Transverse colon (tissue), 4 donors: Measurements from ENCODE around the gene ECPAS. TPM values are rescaled to one million over a fixed set of nuclear protein-coding genes. Genes with fewer than 3 reads are reported as not detected.

ENCODE experiments used
- DNase-seq: peaks from one replicate; pipeline ENCODE4 v3.0.0-alpha.2; 2019
- H3K27ac ChIP-seq, 4 donors: fragments of 200-600 bp; sonication (generic); 2 replicates each; pipeline ENCODE4 v1.5.1; 2016 to 2018; ENCODE audit warnings: inconsistent platforms in 4 of 4
- H3K27me3 ChIP-seq: fragments of 200-600 bp; sonication (generic); 2 replicates; pipeline ENCODE4 v1.5.1; 2017; ENCODE audit warnings: inconsistent platforms
- H3K36me3 ChIP-seq, 4 donors: fragments of 200-600 bp; sonication (generic); 2 replicates each; pipeline ENCODE4 v1.5.1; 2017 to 2019; ENCODE audit warnings: inconsistent platforms in 4 of 4
- H3K4me1 ChIP-seq, 4 donors: fragments of 200-600 bp; sonication (generic); 2 replicates each; pipeline ENCODE4 v1.5.1; 2017 to 2020; ENCODE audit warnings: inconsistent platforms in 4 of 4
- H3K4me3 ChIP-seq, 4 donors: fragments of 200-600 bp; sonication (generic); 1 replicate in 1 of 4; 2 replicates in 3 of 4; pipeline versions ENCODE4 v1.5.1 to v1.6.1; 2017 to 2019; ENCODE audit warnings: inconsistent platforms in 4 of 4
- H3K9me3 ChIP-seq, 2 donors: fragments of 200-600 bp; sonication (generic); 2 replicates each; pipeline ENCODE4 v1.5.1; 2017 to 2019; ENCODE audit warnings: inconsistent platforms in 2 of 2
- EP300 ChIP-seq: sonication (generic); formaldehyde crosslinking; IDR thresholded peaks from one replicate; pipeline ENCODE4 v1.6.1; 2017; ENCODE audit warnings: antibody characterized with exemption, low read depth
- POLR2A ChIP-seq: fragments of 450-650 bp; IDR thresholded peaks from one replicate; pipeline ENCODE4 v1.6.1; 2016; ENCODE audit warnings: antibody characterized with exemption, mild to moderate bottlenecking, moderate library complexity
- POLR2AphosphoS5 ChIP-seq, 3 donors: sonication (generic); formaldehyde crosslinking; IDR thresholded peaks; one replicate each; pipeline ENCODE4 v1.6.1; 2016; ENCODE audit warnings: antibody characterized with exemption in 3 of 3
- WGBS, 2 donors: methylation state at CpG; one replicate each; pipeline ENCODE4 v1.1.5; 2018; ENCODE audit warnings: low coverage in 1 of 2; 5-methylcytosine and 5-hydroxymethylcytosine counted together
- in situ Hi-C, 4 donors: fragments of 200-750 bp; cut with MboI; loops; one replicate each; pipeline versions ENCODE4 v1.15.0 to v1.15.1; 2017; ENCODE audit warnings: low sequenced_read_pairs in 3 of 4, low pct_ligation_motif_present in 1 of 4, low pct_unique_long_range_greater_than_20kb in 1 of 4
- intact Hi-C: fragments of 100-400 bp; cut with DNase I; formaldehyde crosslinking; loops from one replicate; pipeline ENCODE4 v1.15.1; 2023; ENCODE audit warnings: low total_unique reads
- total RNA-seq, 4 donors: library from RNA; depleted of rRNA; stranded (reverse); fragments of >200 nt; gene quantifications; one replicate each; pipeline ENCODE4 v1.1.0, GENCODE V29; 2016
- TF ChIP-seq, protein P1 (sequence below), 5 experiments: fragments of 200-600 bp in 3 of 5; fragments of 450-650 bp in 2 of 5; sonication (generic) in 3 of 5; IDR thresholded peaks; 1 replicate in 2 of 5; 2 replicates in 3 of 5; pipeline ENCODE4 v1.5.1; 2016 to 2017; ENCODE audit warnings: antibody characterized with exemption in 5 of 5, inconsistent platforms in 3 of 5, mild to moderate bottlenecking in 2 of 5, moderate library complexity in 1 of 5

Gene ECPAS
- total RNA-seq, 4 donors from 2014 or later, result 69.2 to 88.8 (median 77.0) TPM

DNA sequence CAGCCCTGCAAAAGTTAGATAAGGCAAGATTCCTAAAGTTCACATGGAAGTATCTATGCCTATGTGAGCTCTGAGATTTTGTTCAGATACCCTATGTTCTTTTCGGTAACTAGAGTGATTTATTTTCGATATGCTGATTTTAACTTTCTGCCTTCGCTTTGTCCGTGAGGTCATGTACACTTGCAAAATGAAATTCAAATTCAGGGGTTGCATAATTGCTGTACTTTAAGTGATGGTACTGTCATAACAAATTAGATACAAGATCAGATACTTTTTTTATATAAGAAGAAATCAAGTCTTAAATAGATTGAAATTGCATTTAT lies 350 bp upstream of the ECPAS start:
- Histone ChIP-seq H3K27ac (peak overlapping the region; percentile 92 to 100 (median 97)), H3K4me1 (peaks cover 3 to 26% (median 16%) of the 10 kb centered on the region in 4 donors), H3K4me3 (peak overlapping the region; percentile 59 to 76 (median 66)), H3K27me3 (no peaks in the 10 kb centered on the region), H3K36me3 (no peaks in the 10 kb centered on the region), H3K9me3 (no peaks in the 10 kb centered on the region)
- no peak for DNase-seq
- 0% methylated on average over 4 of the region's 4 CpGs for WGBS, 2 donors
- intact Hi-C loops, result no loop called here
- in situ Hi-C loops, result no loop called here
- TF ChIP-seq EP300 (no peak), POLR2AphosphoS5 (IDR thresholded peaks at IDR 0.05) (no peak), POLR2A (no peak)
- TF ChIP-seq, protein P1, sequence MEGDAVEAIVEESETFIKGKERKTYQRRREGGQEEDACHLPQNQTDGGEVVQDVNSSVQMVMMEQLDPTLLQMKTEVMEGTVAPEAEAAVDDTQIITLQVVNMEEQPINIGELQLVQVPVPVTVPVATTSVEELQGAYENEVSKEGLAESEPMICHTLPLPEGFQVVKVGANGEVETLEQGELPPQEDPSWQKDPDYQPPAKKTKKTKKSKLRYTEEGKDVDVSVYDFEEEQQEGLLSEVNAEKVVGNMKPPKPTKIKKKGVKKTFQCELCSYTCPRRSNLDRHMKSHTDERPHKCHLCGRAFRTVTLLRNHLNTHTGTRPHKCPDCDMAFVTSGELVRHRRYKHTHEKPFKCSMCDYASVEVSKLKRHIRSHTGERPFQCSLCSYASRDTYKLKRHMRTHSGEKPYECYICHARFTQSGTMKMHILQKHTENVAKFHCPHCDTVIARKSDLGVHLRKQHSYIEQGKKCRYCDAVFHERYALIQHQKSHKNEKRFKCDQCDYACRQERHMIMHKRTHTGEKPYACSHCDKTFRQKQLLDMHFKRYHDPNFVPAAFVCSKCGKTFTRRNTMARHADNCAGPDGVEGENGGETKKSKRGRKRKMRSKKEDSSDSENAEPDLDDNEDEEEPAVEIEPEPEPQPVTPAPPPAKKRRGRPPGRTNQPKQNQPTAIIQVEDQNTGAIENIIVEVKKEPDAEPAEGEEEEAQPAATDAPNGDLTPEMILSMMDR (IDR thresholded peaks at IDR 0.05), result no peak

DNA sequence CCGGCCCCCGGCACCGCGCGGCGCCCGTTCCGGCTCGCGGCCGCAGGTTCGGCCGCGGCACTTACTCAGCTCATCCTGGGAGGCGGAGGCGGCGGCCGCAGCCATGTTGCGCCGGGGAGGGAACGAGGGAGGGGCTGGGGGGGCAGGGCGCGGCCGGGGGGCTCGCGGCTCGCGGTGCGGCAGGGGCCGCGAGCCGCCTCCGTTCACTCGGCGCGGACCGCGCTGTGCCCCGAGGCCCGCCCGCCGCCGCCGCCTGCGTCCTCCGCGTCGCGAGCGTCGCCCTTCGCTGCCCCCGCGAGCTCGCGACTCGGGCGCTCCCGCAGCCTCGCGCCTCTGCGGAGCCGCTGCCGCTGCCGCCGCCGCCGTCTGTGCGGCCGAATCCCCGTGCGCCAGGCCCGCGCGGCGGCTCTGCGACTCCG lies 735 bp downstream of the ECPAS start:
- H3K4me1 ChIP-seq, result peaks cover 3 to 26% (median 16%) of the 10 kb centered on the region in 4 donors
- in situ Hi-C loops, result no loop called here
- DNase-seq, result peak; percentile 47
- WGBS, 2 donors, result 2% methylated on average over 56 of the region's 78 CpGs; no CpG with 5 or more reads in 1 of the 2 donors
- TF ChIP-seq, protein P1 (IDR thresholded peaks at IDR 0.05), result no peak
- TF ChIP-seq POLR2A (no peak), POLR2AphosphoS5 (IDR thresholded peaks at IDR 0.05) (no peak), EP300 (no peak)
- H3K36me3 ChIP-seq, result no peaks in the 10 kb centered on the region
- no peaks in the 10 kb centered on the region for H3K27me3 ChIP-seq
- peak overlapping the region; percentile 92 to 100 (median 97) for H3K27ac ChIP-seq
- intact Hi-C loops, result no loop called here
- no peaks in the 10 kb centered on the region for H3K9me3 ChIP-seq
- H3K4me3 ChIP-seq, result peak overlapping the region in 3 of 4 donors; percentile 63 to 76 (median 68)

DNA sequence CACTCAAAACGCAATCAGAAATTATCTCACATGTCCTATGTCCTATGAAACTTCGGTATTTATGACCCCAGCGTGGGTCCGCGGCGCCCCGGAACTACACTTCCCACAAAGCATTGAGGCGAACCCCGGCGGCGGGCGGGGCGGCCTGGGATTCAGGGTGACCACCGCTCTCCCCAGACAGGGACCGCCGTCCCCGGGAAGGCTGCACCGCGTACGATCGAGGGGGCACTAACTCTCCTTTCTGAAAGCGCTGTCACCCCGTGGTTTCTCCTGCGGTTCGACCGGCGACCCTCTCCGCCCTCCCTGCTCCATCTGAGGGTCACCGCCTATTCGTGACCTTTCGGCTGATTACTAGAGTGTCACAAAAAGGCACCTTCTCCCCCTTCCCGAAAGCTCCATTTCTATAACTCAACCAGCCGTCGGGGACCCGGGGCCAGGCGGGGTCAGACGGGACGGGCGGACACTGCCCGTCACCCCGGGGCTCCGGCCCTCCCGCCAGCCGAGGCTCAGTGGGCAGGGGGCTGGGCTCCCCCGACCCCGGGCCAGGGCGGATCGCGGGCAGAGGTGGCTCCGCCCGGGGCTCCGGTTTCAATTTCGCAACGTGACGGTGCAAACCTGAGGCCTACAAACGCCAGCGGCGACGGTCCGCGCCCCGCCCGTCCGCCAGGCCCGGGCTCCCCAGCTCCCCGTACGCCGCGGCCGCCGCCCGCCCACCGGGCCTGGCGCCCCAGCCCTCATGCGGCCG lies 1.3 kb downstream of the ECPAS start:
- intact Hi-C loops, result no loop called here
- Histone ChIP-seq H3K4me1 (peaks cover 3 to 26% (median 16%) of the 10 kb centered on the region in 4 donors), H3K27ac (peak overlapping the region; percentile 92 to 100 (median 97)), H3K27me3 (no peaks in the 10 kb centered on the region), H3K9me3 (no peaks in the 10 kb centered on the region), H3K4me3 (peak overlapping the region; percentile 63 to 96 (median 72)), H3K36me3 (no peaks in the 10 kb centered on the region)
- WGBS, 2 donors, result 1% methylated on average over 23 to 60 of the region's 76 CpGs
- TF ChIP-seq, protein P1 (IDR thresholded peaks at IDR 0.05), result no peak
- TF ChIP-seq POLR2AphosphoS5 (IDR thresholded peaks at IDR 0.05), result peak; percentile 73 to 82 (median 80)
- TF ChIP-seq POLR2A, result peak; percentile 83
- DNase-seq, result peak; percentile 86
- in situ Hi-C loops, result no loop called here

DNA sequence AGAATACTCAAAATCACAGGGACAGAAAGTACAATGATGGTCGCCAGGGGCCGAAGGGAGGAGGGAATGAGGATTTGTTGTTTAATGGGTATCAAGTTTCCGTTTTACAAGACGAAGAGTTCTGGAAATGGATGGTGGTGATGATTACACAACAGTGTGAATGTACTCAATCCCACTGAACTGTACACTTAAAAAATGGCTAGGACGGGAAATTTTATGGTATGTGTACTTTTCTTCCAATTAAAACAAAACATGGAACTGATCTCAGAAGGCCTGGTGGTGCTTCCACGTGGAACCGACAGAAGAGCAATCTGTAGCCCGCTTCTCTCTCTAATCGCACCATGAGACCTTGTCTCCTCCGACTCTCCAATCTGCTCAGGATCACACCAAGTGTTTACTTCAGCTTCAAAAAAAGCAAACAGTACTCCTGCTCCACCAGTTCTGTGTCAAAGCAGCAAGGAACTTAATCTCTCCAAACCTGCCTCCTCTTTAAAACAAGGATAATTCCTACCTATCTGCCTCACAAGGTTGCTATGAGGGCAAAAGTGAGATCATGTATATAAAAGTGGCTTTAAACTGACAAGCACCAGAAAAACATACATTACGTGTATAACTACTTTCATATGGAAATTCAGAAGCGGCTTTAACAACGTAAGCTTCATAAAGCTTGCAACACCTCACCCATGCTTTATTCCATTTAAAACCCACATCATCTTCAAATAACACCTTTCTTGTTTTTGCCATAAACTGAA lies 2.1 kb downstream of the ECPAS start:
- TF ChIP-seq EP300 (no peak), POLR2A (no peak), POLR2AphosphoS5 (IDR thresholded peaks at IDR 0.05) (no peak)
- TF ChIP-seq, protein P1 (IDR thresholded peaks at IDR 0.05), result no peak
- DNase-seq, result no peak
- Histone ChIP-seq H3K9me3 (no peaks in the 10 kb centered on the region), H3K27me3 (no peaks in the 10 kb centered on the region), H3K4me1 (peaks cover 3 to 29% (median 16%) of the 10 kb centered on the region in 4 donors), H3K36me3 (no peaks in the 10 kb centered on the region), H3K4me3 (peak overlapping the region; percentile 63 to 96 (median 72)), H3K27ac (peak overlapping the region; percentile 92 to 100 (median 97))
- in situ Hi-C loops (no loop called here), intact Hi-C loops (no loop called here)
- WGBS, 2 donors, result 31 to 34% methylated on average over 12 to 13 of the region's 13 CpGs
